ENCODE results near the gene CCDC51.

CCDC51 gene

GRCh38 chr3:48419149-48419548, 20.8 kb downstream of the CCDC51 start:
- no peak for DNase-seq (ENCODE audit: low spot score)
- ChIA-PET POLR2A (ENCODE audit: low non-redundant PET) (interaction anchor here (0.5 kb wide), 1 partner anchor 9 kb away, joined by 3 read pairs; no protein-coding TSS in a partner anchor), CTCF (interaction anchor here (0.6 to 1.5 kb wide), 2 partner anchors 17 to 140 kb away, joined by 3 to 11 read pairs; no protein-coding TSS in a partner anchor)
- TF ChIP-seq, protein P1, sequence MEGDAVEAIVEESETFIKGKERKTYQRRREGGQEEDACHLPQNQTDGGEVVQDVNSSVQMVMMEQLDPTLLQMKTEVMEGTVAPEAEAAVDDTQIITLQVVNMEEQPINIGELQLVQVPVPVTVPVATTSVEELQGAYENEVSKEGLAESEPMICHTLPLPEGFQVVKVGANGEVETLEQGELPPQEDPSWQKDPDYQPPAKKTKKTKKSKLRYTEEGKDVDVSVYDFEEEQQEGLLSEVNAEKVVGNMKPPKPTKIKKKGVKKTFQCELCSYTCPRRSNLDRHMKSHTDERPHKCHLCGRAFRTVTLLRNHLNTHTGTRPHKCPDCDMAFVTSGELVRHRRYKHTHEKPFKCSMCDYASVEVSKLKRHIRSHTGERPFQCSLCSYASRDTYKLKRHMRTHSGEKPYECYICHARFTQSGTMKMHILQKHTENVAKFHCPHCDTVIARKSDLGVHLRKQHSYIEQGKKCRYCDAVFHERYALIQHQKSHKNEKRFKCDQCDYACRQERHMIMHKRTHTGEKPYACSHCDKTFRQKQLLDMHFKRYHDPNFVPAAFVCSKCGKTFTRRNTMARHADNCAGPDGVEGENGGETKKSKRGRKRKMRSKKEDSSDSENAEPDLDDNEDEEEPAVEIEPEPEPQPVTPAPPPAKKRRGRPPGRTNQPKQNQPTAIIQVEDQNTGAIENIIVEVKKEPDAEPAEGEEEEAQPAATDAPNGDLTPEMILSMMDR (conservative IDR thresholded peaks at IDR 0.05; ENCODE audit: low read depth) = no peak
- peak overlapping the region; percentile 99 for H3K27ac ChIP-seq

DNA sequence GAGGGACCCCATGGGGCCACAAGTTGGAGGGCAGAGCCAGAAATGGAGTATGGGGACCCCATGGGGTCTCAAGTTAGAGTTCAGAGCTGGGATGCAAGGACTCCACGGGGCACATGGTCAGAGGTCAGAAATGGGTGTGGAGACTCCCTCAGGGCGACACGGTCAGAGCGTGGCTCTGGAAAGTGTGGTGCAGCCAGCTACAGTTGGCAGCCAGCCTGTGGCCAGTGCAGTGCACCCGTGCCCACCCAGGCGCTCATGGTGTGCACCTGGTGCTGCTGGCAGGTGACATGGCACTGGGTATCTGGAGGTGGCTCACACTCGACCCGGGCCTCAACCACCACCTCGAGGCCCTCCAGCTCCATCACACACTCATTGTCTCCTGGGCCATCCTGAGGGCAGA, 21.3 kb downstream of the CCDC51 start:
- TF ChIP-seq, protein P1 (conservative IDR thresholded peaks at IDR 0.05; ENCODE audit: low read depth) = no peak
- CTCF ChIA-PET = interaction anchor here (0.6 to 1.5 kb wide), 2 partner anchors 17 to 140 kb away, joined by 3 to 11 read pairs; no protein-coding TSS in a partner anchor
- no peak for DNase-seq (ENCODE audit: low spot score)
- H3K27ac ChIP-seq = peak overlapping the region; percentile 99
- POLR2A ChIA-PET (ENCODE audit: low non-redundant PET) = interaction anchor here (0.5 kb wide), 2 partner anchors 10 to 1146 kb away, joined by 3 read pairs; no protein-coding TSS in a partner anchor

- DNase-seq (ENCODE audit: low spot score) = no peak
- ChIA-PET POLR2A (ENCODE audit: low non-redundant PET) (interaction anchor here (0.5 kb wide), 1 partner anchor 1147 kb away, joined by 3 read pairs; no protein-coding TSS in a partner anchor), CTCF (interaction anchor here (1.5 kb wide), 1 partner anchor 18 kb away, joined by 11 read pairs; no protein-coding TSS in a partner anchor)
- TF ChIP-seq, protein P1 (conservative IDR thresholded peaks at IDR 0.05; ENCODE audit: low read depth) = no peak
- peak overlapping the region; percentile 99 for H3K27ac ChIP-seq
Observed at GRCh38 chr3:48418140-48418539, 21.8 kb downstream of the CCDC51 start.

DNA sequence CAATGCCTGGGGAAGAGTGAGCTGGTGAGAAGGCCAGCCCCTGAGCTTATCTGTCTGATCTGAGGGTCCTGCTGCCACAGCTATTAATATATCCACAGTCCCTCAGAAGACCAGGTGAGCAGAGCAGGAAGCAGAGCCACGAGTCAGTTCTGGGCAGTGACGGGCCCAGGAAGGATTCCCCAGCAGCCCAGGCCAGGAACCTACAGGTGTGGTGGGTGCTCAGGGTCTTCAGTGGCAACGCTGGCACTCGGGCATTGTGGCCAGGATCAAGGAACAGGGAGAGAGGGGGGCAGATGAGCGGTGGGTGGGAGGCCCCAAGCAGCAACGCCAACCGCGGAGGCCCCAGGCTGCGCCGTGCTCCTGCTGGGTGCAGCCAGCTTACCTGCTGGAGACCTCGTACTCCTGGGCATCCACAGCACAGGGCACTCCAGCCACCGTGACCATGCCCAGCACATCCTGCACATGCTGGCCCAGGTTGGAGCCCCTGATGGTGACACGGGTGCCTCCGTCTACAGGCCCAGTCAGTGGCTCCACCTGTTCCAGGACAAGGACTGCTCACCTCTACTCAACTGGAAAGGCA, 22.3 kb downstream of the CCDC51 start:
- ChIA-PET POLR2A (ENCODE audit: low non-redundant PET) (interaction anchor here (0.6 kb wide), 1 partner anchor 18 kb away, joined by 3 read pairs; no protein-coding TSS in a partner anchor), CTCF (no interaction called here)

DNA sequence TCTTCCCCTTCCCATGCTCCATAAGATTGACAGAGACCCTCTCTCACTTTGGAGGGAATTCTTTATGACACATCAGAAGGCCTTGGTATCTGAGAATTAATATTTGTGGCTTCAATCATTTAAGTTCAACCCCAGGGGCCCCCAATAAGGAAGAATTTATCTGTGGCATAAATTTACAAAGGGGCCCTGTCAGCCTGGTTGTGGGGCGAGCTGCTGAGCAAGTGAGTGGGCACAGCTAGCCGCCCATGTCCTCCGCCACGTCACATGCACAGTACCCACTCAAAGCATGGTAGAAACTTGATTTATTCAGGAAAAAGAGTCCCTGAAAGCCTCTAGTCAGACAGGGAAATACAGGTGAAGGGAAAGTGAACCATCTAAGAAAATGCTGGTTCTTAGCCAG, 23.4 kb downstream of the CCDC51 start:
- POLR2A ChIA-PET (ENCODE audit: low non-redundant PET) = no interaction called here
- TF ChIP-seq, protein P1 (conservative IDR thresholded peaks at IDR 0.05; ENCODE audit: low read depth) = no peak
- no peak for DNase-seq (ENCODE audit: low spot score)
- CTCF ChIA-PET = interaction anchor here (1.2 to 1.4 kb wide), 2 partner anchors 15 to 20 kb away, joined by 3 to 5 read pairs; no protein-coding TSS in a partner anchor
- peak overlapping the region; percentile 99 for H3K27ac ChIP-seq

More for the DNA sequence above, 22.3 kb downstream of the CCDC51 start:
- TF ChIP-seq, protein P1 (conservative IDR thresholded peaks at IDR 0.05; ENCODE audit: low read depth) = no peak
- H3K27ac ChIP-seq = peak overlapping the region; percentile 99
- no peak for DNase-seq (ENCODE audit: low spot score)

GRCh38 chr3:48416091-48416505, 23.8 kb downstream of the CCDC51 start:
- ChIA-PET POLR2A (ENCODE audit: low non-redundant PET) (no interaction called here), CTCF (interaction anchor here (1.2 to 1.4 kb wide), 2 partner anchors 15 to 20 kb away, joined by 3 to 5 read pairs; no protein-coding TSS in a partner anchor)
- TF ChIP-seq, protein P1 (conservative IDR thresholded peaks at IDR 0.05; ENCODE audit: low read depth) = no peak
- peak overlapping the region; percentile 99 for H3K27ac ChIP-seq
- DNase-seq (ENCODE audit: low spot score) = no peak
